Gastroesophageal sphincter (tissue), 4 donors: ENCODE measurements around the gene SH2B3. TPM values are rescaled to one million over a fixed set of nuclear protein-coding genes. Genes with fewer than 3 reads are reported as not detected.

ENCODE experiments used
- ATAC-seq: fragments of 150-250 bp; one replicate; pipeline ENCODE4 v1.9.1; 2016; ENCODE audit warnings: mild to moderate bottlenecking, moderate library complexity
- H3K27ac ChIP-seq, 4 donors: fragments of 200-600 bp; sonication (generic) in 3 of 4; 1 replicate in 3 of 4; 2 replicates in 1 of 4; pipeline ENCODE4 v1.5.1; 2016 to 2019
- H3K27me3 ChIP-seq: fragments of 200-600 bp; sonication (generic); one replicate; pipeline ENCODE4 v1.5.1; 2019
- H3K36me3 ChIP-seq, 2 donors: fragments of 200-600 bp; sonication (generic); one replicate each; pipeline ENCODE4 v1.5.1; 2019; ENCODE audit warnings: control low read depth in 1 of 2
- H3K4me1 ChIP-seq, 3 donors: fragments of 200-600 bp; sonication (generic); 1 replicate in 2 of 3; 2 replicates in 1 of 3; pipeline ENCODE4 v1.5.1; 2016 to 2019; ENCODE audit warnings: control low read depth in 2 of 3
- H3K4me3 ChIP-seq, 2 donors: fragments of 200-600 bp; sonication (generic); one replicate each; pipeline ENCODE4 v1.5.1; 2019; ENCODE audit warnings: mild to moderate bottlenecking in 1 of 2, moderate library complexity in 1 of 2
- H3K9me3 ChIP-seq, 3 donors: fragments of 200-600 bp; sonication (generic); one replicate each; pipeline ENCODE4 v1.5.1; 2017 to 2019; ENCODE audit warnings: control low read depth in 2 of 3
- EP300 ChIP-seq: sonication (generic); formaldehyde crosslinking; IDR thresholded peaks from one replicate; pipeline ENCODE4 v1.6.1; 2017; ENCODE audit warnings: antibody characterized with exemption, mild to moderate bottlenecking
- POLR2A ChIP-seq, 2 donors: fragments of 450-650 bp; IDR thresholded peaks; one replicate each; pipeline ENCODE4 v1.6.1; 2017; ENCODE audit warnings: antibody characterized with exemption in 2 of 2, mild to moderate bottlenecking in 2 of 2, moderate library complexity in 1 of 2
- POLR2AphosphoS5 ChIP-seq: sonication (generic); formaldehyde crosslinking; IDR thresholded peaks from one replicate; pipeline ENCODE4 v1.6.1; 2017; ENCODE audit warnings: antibody characterized with exemption
- WGBS, 2 donors: methylation state at CpG; one replicate each; pipeline ENCODE4 v1.1.5; 2018; ENCODE audit warnings: low coverage in 1 of 2; 5-methylcytosine and 5-hydroxymethylcytosine counted together
- total RNA-seq, 4 donors: library from RNA; depleted of rRNA; stranded (reverse); fragments of >200 nt; gene quantifications; one replicate each; pipeline ENCODE4 v1.1.0, GENCODE V29; 2016
- TF ChIP-seq, protein P1 (sequence below), 4 experiments: fragments of 200-600 bp in 2 of 4; fragments of 450-650 bp in 2 of 4; sonication (generic) in 1 of 4; IDR thresholded peaks; one replicate each; pipeline ENCODE4 v1.5.1; 2017 to 2019; ENCODE audit warnings: antibody characterized with exemption in 4 of 4, mild to moderate bottlenecking in 2 of 4, moderate library complexity in 2 of 4

Gene SH2B3
- total RNA-seq, 4 donors from 2014 or later = 17.0 to 33.1 (median 23.3) TPM

DNA sequence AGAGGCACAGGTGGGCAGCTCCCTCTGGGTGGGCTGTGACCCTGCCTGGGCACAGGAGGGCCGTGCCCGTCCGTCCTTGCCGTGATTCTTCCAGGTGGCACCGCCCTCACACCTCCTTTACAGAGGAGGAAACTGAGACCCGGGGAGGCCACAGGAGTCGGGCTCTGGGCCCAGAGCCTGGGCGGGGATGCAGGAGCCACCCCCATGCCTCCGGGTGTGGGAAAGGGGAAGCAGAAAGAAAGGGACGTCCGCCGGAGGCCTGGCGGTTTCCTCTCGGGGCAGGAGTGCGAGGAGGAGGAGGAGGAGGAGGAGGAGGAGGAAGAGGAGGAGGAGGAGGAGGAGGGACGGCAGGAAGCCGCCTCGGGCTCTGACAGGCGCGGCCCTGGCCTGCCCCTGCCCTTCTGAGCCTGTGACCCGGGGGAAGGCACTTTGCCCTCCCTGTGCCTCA lies 23.0 kb downstream of the SH2B3 start:
- no peak for ATAC-seq
- H3K36me3 ChIP-seq = no peaks in the 10 kb centered on the region
- WGBS, 2 donors = 50% methylated on average over 2 of the region's 21 CpGs; no CpG with 5 or more reads in 1 of the 2 donors
- H3K27ac ChIP-seq = peak overlapping the region in 3 of 4 donors; percentile 23 to 73 (median 63)
- no peak for TF ChIP-seq POLR2AphosphoS5
- H3K4me3 ChIP-seq = no peak overlapping the region
- no peaks in the 10 kb centered on the region for H3K9me3 ChIP-seq
- H3K4me1 ChIP-seq = peaks cover 0 to 89% (median 27%) of the 10 kb centered on the region in 3 donors
- H3K27me3 ChIP-seq = no peaks in the 10 kb centered on the region

DNA sequence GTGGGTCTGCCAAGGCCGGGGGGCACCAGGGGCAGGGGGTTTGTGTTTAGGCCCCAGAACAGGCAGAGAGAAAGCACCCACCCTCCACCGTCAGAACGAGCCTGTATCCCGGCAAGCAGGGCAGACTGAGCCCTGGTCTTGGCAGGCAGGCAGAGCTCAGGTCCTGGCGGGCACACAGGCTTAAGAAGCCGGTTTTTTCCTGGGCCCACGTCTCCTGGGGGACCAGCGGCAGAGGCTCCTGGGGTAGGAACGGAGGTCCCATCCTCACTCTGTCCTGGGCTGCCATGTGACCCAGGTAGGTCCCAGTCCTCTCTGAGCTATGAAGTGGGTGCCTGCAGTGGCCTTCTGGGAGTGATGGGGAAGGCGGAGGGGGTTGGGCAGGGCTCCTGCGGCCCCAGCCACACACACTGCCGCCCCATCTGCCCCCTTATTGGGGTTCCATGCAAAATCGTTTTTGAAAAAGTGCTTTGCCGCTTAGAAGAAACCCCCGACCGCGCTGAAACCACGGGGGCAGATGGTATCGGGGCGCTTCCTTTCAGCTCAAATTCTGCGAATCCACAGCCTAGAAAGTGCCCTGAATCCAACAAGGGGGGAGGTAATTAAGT lies 24.2 kb downstream of the SH2B3 start:
- Histone ChIP-seq H3K27me3 (no peaks in the 10 kb centered on the region), H3K9me3 (no peaks in the 10 kb centered on the region), H3K36me3 (no peaks in the 10 kb centered on the region), H3K27ac (peak overlapping the region in 3 of 4 donors; percentile 63 to 73 (median 66)), H3K4me1 (peaks cover 0 to 89% (median 21%) of the 10 kb centered on the region in 3 donors), H3K4me3 (no peak overlapping the region)
- TF ChIP-seq, protein P1, sequence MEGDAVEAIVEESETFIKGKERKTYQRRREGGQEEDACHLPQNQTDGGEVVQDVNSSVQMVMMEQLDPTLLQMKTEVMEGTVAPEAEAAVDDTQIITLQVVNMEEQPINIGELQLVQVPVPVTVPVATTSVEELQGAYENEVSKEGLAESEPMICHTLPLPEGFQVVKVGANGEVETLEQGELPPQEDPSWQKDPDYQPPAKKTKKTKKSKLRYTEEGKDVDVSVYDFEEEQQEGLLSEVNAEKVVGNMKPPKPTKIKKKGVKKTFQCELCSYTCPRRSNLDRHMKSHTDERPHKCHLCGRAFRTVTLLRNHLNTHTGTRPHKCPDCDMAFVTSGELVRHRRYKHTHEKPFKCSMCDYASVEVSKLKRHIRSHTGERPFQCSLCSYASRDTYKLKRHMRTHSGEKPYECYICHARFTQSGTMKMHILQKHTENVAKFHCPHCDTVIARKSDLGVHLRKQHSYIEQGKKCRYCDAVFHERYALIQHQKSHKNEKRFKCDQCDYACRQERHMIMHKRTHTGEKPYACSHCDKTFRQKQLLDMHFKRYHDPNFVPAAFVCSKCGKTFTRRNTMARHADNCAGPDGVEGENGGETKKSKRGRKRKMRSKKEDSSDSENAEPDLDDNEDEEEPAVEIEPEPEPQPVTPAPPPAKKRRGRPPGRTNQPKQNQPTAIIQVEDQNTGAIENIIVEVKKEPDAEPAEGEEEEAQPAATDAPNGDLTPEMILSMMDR (IDR thresholded peaks at IDR 0.05) = no peak
- TF ChIP-seq POLR2AphosphoS5 = no peak
- TF ChIP-seq EP300 = no peak
- no peak for TF ChIP-seq POLR2A (IDR thresholded peaks at IDR 0.05)
- no peak for ATAC-seq
- WGBS, 2 donors = 82% methylated on average over 6 of the region's 21 CpGs; no CpG with 5 or more reads in 1 of the 2 donors

GRCh38 chr12:111430433-111431353 lies 25.0 kb downstream of the SH2B3 start:
- Histone ChIP-seq H3K27ac (peak overlapping the region in 3 of 4 donors; percentile 63 to 73 (median 66)), H3K4me1 (peaks cover 0 to 89% (median 21%) of the 10 kb centered on the region in 3 donors), H3K36me3 (no peaks in the 10 kb centered on the region), H3K4me3 (no peak overlapping the region), H3K9me3 (no peaks in the 10 kb centered on the region), H3K27me3 (no peaks in the 10 kb centered on the region)
- ATAC-seq = no peak
- no peak for TF ChIP-seq POLR2A (IDR thresholded peaks at IDR 0.05)
- TF ChIP-seq, protein P1 (IDR thresholded peaks at IDR 0.05) = no peak
- TF ChIP-seq EP300 = no peak
- no peak for TF ChIP-seq POLR2AphosphoS5
- 81% methylated on average over 4 of the region's 17 CpGs; no CpG with 5 or more reads in 1 of the 2 donors for WGBS, 2 donors

- Histone ChIP-seq H3K4me1 (peaks cover 0 to 95% (median 23%) of the 10 kb centered on the region in 3 donors), H3K9me3 (no peaks in the 10 kb centered on the region), H3K27ac (peak overlapping the region in 2 of 4 donors; percentile 4 to 73), H3K4me3 (no peak overlapping the region), H3K27me3 (no peaks in the 10 kb centered on the region), H3K36me3 (no peaks in the 10 kb centered on the region)
- 87 to 88% methylated on average over 5 to 6 of the region's 6 CpGs for WGBS, 2 donors
- no peak for TF ChIP-seq EP300
- no peak for TF ChIP-seq POLR2AphosphoS5
- no peak for TF ChIP-seq POLR2A (IDR thresholded peaks at IDR 0.05)
- TF ChIP-seq, protein P1 (IDR thresholded peaks at IDR 0.05) = no peak
- no peak for ATAC-seq
Observed at GRCh38 chr12:111431772-111432171, 26.0 kb downstream of the SH2B3 start.

GRCh38 chr12:111434049-111434448 lies 28.3 kb downstream of the SH2B3 start:
- Histone ChIP-seq H3K27ac (peak overlapping the region in 3 of 4 donors; percentile 60 to 77 (median 71)), H3K4me3 (peak overlapping the region in 1 of 2 donors; percentile 26), H3K27me3 (no peaks in the 10 kb centered on the region), H3K4me1 (peaks cover 0 to 100% (median 29%) of the 10 kb centered on the region in 3 donors), H3K9me3 (no peaks in the 10 kb centered on the region), H3K36me3 (no peaks in the 10 kb centered on the region)
- 30 to 37% methylated on average over 3 of the region's 3 CpGs for WGBS, 2 donors
- no peak for ATAC-seq
- TF ChIP-seq EP300 = no peak
- no peak for TF ChIP-seq POLR2AphosphoS5
- no peak for TF ChIP-seq POLR2A (IDR thresholded peaks at IDR 0.05)
- TF ChIP-seq, protein P1 (IDR thresholded peaks at IDR 0.05) = no peak
